ENCODE results near the gene MESP2.

The MESP2 gene

DNA sequence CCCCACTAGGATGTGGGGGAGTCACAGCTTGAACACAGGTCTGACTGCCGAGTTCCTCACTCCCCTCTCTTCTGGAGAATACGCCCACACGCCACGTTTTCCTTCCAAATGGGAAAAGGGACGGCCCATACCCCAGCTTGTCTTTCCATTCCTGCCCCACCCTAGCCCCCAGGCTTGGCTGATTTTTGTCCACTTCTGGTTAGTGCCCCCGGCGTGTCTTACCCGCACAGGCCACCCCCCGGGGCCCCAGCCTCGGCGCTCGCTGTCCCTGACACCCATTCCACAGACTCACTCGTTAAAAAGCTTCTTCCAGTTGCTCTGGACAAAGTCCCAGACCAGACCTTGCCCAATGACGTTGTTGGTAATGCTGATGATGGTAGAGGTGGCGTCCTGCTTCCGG is 14.5 kb downstream of the MESP2 start:
- TF ChIP-seq, protein P1, sequence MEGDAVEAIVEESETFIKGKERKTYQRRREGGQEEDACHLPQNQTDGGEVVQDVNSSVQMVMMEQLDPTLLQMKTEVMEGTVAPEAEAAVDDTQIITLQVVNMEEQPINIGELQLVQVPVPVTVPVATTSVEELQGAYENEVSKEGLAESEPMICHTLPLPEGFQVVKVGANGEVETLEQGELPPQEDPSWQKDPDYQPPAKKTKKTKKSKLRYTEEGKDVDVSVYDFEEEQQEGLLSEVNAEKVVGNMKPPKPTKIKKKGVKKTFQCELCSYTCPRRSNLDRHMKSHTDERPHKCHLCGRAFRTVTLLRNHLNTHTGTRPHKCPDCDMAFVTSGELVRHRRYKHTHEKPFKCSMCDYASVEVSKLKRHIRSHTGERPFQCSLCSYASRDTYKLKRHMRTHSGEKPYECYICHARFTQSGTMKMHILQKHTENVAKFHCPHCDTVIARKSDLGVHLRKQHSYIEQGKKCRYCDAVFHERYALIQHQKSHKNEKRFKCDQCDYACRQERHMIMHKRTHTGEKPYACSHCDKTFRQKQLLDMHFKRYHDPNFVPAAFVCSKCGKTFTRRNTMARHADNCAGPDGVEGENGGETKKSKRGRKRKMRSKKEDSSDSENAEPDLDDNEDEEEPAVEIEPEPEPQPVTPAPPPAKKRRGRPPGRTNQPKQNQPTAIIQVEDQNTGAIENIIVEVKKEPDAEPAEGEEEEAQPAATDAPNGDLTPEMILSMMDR (IDR thresholded peaks at IDR 0.05; ENCODE audit: borderline replicate concordance, insufficient read depth, low read depth, low read length) = no peak
- no peak overlapping the region for H3K4me3 ChIP-seq (ENCODE audit: low read depth, low read length)

DNA sequence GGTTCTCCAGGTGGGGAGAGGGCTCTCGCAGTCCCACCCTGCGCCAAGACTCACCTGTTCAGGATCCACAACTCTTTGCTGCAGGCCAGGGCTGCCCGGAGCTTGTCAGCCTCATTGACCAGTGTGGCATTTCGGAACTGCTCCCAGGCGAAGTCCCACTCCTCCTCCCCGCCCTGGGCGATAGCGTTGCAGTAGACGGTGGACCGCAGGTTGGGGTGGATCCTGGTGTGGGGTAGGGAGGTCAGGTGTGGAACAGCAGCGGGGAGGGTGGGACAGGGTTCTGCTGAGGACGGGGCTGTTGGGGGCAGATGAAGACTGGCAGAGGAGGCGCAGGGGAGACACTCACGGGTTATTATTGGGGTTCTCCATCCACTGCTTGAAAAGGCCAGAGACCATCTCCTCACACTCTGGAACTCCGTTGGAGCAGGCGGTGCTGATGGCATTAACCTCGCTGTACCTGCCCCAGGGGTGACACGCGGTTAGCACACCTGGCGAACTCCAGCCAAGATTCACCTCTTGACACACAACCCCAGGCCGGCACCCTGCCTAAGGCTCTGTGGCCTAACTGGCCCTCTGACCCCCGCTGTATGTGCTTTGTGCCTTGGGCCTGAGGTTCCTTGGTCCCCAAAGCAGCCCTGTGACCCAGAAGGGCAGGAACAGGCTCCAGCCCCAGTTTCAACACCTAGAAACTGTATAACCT is 16.1 kb downstream of the MESP2 start:
- TF ChIP-seq, protein P1 (IDR thresholded peaks at IDR 0.05; ENCODE audit: borderline replicate concordance, insufficient read depth, low read depth, low read length) = no peak
- no peak overlapping the region for H3K4me3 ChIP-seq (ENCODE audit: low read depth, low read length)

DNA sequence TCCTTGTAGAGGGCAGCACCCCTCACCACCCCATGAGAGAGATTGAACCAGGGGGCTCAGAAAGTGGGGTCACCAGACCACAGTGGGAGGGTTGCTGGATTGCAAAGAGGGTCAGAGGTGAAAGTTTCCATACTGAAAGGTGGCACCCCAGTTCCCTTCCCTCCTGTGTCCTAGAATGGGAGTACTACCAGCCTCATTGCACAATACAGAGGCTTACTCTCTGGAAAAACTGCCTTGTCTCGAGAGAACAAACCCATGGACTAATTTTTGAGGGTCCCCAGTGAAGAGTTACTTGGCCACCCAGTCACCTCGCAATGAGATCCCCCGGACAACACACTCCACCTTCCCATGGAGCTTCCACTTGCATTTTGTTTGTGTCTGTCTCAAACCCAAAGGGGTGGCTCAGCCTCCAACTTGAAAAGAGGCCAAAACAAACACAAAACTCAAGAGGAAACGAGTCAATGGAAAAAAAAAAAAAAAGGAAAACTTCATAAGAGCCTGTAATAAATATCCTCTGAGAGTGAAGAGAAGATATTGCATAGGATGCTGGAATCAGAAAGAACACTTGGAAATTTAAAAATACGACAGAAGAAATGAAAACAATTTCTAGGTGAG is 18.6 kb downstream of the MESP2 start:
- TF ChIP-seq, protein P1 (IDR thresholded peaks at IDR 0.05; ENCODE audit: borderline replicate concordance, insufficient read depth, low read depth, low read length) = no peak
- no peak overlapping the region for H3K4me3 ChIP-seq (ENCODE audit: low read depth, low read length)

DNA sequence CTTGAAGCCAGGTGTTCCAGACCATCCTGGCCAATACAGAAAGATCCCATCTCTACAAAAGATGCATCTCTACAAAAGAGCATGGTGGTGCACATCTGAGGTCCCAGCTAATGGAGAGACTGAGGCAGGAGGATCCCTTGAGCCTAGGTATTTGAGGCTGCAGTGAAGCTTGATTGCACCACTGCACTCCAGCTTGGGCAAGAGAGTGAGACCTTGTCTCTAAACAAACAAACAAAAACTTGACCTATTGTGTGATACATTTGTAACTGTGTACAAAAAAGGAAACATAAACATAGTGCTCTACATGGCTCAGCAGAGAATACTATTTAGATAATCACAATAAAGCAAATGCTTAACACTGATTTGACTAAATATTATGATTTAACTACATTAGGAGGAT is 19.9 kb downstream of the MESP2 start:
- no peak overlapping the region for H3K4me3 ChIP-seq (ENCODE audit: low read depth, low read length)
- TF ChIP-seq, protein P1 (IDR thresholded peaks at IDR 0.05; ENCODE audit: borderline replicate concordance, insufficient read depth, low read depth, low read length) = no peak

DNA sequence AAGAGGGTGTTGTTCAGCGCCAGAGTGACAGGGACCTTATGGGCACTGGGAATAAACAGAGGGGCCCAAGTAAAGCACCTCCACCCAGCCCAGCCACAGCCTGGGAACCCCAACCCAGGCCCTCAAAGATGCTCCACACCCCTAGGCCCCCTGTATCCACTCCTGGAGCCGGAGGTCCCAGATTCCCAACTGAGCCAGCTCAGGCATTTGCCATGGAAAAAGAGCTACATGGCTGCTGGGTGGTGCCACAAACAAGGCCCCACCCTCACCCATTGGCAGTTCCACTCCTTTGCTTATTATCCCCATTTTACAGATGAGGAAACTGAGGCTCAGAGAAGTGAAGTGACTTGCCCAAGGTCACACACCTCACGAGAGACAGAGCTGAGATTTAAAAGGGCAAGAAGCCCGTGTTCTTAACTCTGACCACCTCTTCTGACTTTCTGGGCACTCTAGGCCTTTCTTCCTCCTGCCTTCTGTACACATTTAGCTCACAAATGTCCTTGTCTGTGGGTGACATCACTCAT is 21.6 kb downstream of the MESP2 start:
- H3K4me3 ChIP-seq (ENCODE audit: low read depth, low read length) = no peak overlapping the region
- TF ChIP-seq, protein P1 (IDR thresholded peaks at IDR 0.05; ENCODE audit: borderline replicate concordance, insufficient read depth, low read depth, low read length) = no peak

DNA sequence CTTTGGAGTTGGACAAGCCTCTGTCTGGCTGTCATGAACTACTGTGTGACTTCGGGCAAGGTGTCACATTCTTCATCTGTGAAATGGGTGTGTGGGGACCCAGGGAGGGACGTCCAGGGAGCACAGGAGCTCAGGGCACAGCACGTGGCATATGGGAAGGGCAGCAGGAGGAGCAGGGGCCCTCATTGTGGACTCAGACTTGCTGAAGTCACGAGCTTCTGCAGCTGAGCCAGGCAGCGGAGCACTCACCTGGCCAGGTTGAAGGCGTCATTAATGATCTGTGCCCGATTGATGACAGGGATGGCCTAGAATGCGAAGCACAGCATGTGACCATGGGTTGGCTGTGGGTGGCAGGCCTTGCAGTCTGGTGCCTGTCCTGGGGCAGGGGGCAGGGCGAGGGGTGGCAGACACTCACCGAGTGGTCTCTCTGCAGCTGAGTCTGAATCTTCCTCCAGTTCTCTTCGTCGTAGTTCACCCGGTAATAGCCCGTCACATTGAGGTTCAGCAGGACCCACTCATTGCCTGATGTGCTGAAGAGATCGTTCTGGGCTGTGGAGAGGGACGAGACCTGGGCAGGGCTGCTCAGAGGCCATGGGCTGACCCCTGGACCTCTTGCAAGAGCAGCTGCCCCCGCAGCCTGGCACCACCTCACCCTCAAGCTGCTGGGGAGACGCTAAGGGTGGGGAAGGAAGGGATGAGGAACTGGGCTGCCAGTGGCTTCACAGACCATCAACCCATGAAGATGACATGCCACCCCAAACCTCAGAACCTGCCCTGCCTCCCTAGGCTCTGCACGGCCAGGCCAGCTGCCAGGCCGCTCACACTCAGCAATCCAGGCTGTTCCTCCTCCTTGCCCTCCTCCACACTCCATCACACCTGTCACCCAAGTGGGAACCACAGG is 23.1 kb downstream of the MESP2 start:
- no peak overlapping the region for H3K4me3 ChIP-seq (ENCODE audit: low read depth, low read length)
- TF ChIP-seq, protein P1 (IDR thresholded peaks at IDR 0.05; ENCODE audit: borderline replicate concordance, insufficient read depth, low read depth, low read length) = no peak
